Smooth muscle cell (in vitro differentiated cells): ENCODE data around the gene ARHGAP12. TPM values are rescaled to one million over a fixed set of nuclear protein-coding genes. Genes with fewer than 3 reads are reported as not detected.
A peak's percentile ranks its signal among the peaks of the same experiment; 100 is the strongest.

Source experiments
- DNase-seq: peaks from one replicate; lab custom pipeline; 2025; ENCODE audit not compliant: unreplicated experiment; lab: John Stamatoyannopoulos, UW
- H2AFZ ChIP-seq: fragments of 200-600 bp; sonication (generic); 2 replicates; pipeline ENCODE4 v1.6.0; 2016; ENCODE audit warnings: antibody characterized with exemption, low read depth, mild to moderate bottlenecking
- H3F3A ChIP-seq: fragments of 200-600 bp; sonication (generic); 2 replicates; pipeline ENCODE4 v1.6.0; 2017; ENCODE audit warnings: antibody characterized with exemption, low read depth
- H3K27ac ChIP-seq: fragments of 200-600 bp; sonication (generic); 2 replicates; pipeline ENCODE4 v1.5.1; 2016; ENCODE audit warnings: low read depth, mild to moderate bottlenecking
- H3K27me3 ChIP-seq: fragments of 200-600 bp; sonication (generic); 2 replicates; pipeline ENCODE4 v1.6.1; 2016; ENCODE audit warnings: low read depth, mild to moderate bottlenecking
- H3K36me3 ChIP-seq: fragments of 200-600 bp; sonication (generic); 2 replicates; pipeline ENCODE4 v1.5.1; 2016; ENCODE audit warnings: low read depth
- H3K4me1 ChIP-seq: fragments of 200-600 bp; sonication (generic); 2 replicates; pipeline ENCODE4 v1.5.1; 2016; ENCODE audit warnings: low read depth
- H3K4me2 ChIP-seq: fragments of 200-600 bp; sonication (generic); 2 replicates; pipeline ENCODE4 v1.6.0; 2016; ENCODE audit warnings: mild to moderate bottlenecking
- H3K4me3 ChIP-seq: fragments of 200-600 bp; sonication (generic); 2 replicates; pipeline ENCODE4 v1.5.1; 2016; ENCODE audit warnings: mild to moderate bottlenecking
- H3K79me2 ChIP-seq: fragments of 200-600 bp; sonication (generic); 2 replicates; pipeline ENCODE4 v1.6.0; 2016; ENCODE audit warnings: low read depth, mild to moderate bottlenecking
- H3K9ac ChIP-seq: fragments of 200-600 bp; sonication (generic); 2 replicates; pipeline ENCODE4 v1.6.0; 2016; ENCODE audit warnings: low read depth
- H3K9me3 ChIP-seq: fragments of 200-600 bp; sonication (generic); replicated peaks from 2 replicates; pipeline ENCODE4 v1.5.1; 2016; ENCODE audit warnings: low read depth
- H4K20me1 ChIP-seq: fragments of 200-600 bp; sonication (generic); 2 replicates; pipeline ENCODE4 v1.6.0; 2016; ENCODE audit warnings: low read depth
- WGBS: methylation state at CpG from one replicate; pipeline ENCODE4 v1.1.7; 2016; ENCODE audit warnings: low lambda C conversion rate; 5-methylcytosine and 5-hydroxymethylcytosine counted together
- polyA plus RNA-seq: library from polyadenylated mRNA; unstranded; fragments of >200 nt; fragmentation: Nextera tagmentation; extraction: Ambion mirVana; gene quantifications from 2 replicates; pipeline ENCODE4 v1.2.1, GENCODE V29; 2016
- total RNA-seq: library from RNA; depleted of rRNA; stranded (reverse); fragments of >200 nt; gene quantifications from 2 replicates; pipeline ENCODE4 v1.2.3, GENCODE V29; 2014
- TF ChIP-seq, protein P1 (sequence below): fragments of 200-600 bp; sonication (generic); IDR thresholded peaks from 2 replicates; pipeline ENCODE4 v1.5.1; 2017; ENCODE audit warnings: borderline replicate concordance, mild to moderate bottlenecking, antibody characterized with exemption; ENCODE audit not compliant: insufficient read depth, poor library complexity, severe bottlenecking

The ARHGAP12 gene
- total and polyA plus RNA-seq, 2 experiments from 2014 or later = 14.5 to 46.2 TPM

DNA sequence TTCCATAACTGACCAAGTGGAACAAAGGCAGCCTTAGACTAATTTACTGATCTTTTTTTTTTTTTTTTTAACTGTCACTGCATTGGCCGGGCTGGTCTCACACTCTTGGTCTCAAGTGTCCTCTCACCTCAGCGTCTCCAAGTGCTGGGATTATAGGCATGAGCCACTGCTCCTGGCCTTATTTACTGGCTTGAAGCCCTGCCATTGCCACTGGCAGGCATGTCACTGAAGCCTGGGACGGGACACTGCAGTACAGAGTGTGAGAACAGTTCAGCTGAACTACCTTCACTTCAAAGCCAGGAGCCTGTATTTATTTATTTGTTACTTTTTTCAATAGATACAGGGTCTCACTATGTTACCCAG lies 15.4 kb upstream of the ARHGAP12 start:
- Histone ChIP-seq H3K79me2 (no peaks in the 10 kb centered on the region), H2AFZ (no peak overlapping the region), H3K4me1 (peaks cover 15% of the 10 kb centered on the region), H3K4me3 (no peak overlapping the region), H3K27me3 (no peaks in the 10 kb centered on the region), H3K36me3 (no peaks in the 10 kb centered on the region), H3F3A (peaks cover 12% of the 10 kb centered on the region), H3K9me3 (no peaks in the 10 kb centered on the region), H3K9ac (no peak overlapping the region), H3K4me2 (no peak overlapping the region), H4K20me1 (no peaks in the 10 kb centered on the region), H3K27ac (peak overlapping the region; percentile 50)
- TF ChIP-seq, protein P1, sequence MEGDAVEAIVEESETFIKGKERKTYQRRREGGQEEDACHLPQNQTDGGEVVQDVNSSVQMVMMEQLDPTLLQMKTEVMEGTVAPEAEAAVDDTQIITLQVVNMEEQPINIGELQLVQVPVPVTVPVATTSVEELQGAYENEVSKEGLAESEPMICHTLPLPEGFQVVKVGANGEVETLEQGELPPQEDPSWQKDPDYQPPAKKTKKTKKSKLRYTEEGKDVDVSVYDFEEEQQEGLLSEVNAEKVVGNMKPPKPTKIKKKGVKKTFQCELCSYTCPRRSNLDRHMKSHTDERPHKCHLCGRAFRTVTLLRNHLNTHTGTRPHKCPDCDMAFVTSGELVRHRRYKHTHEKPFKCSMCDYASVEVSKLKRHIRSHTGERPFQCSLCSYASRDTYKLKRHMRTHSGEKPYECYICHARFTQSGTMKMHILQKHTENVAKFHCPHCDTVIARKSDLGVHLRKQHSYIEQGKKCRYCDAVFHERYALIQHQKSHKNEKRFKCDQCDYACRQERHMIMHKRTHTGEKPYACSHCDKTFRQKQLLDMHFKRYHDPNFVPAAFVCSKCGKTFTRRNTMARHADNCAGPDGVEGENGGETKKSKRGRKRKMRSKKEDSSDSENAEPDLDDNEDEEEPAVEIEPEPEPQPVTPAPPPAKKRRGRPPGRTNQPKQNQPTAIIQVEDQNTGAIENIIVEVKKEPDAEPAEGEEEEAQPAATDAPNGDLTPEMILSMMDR = no peak
- WGBS = 91% methylated on average over 3 of the region's 3 CpGs
- DNase-seq = no peak

DNA sequence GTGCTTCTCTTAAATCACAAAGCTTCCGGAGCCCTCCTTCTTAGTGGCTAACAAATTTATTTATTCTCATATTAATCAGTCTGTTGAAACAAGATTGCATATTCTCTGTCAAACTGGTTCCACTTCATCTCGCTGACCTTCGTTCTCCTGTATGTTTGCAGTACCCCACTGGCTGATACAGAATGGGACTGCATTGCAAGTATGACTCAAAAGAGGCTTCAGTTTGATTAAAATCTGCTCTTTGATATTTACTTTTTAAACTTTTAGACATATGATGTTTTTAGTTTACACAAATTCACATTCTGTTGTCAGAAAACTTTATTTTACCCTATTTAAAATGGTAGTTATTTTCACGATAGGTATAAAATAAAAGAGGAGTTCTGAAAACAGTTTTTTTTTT lies 14.3 kb upstream of the ARHGAP12 start:
- DNase-seq = no peak
- WGBS = 88% methylated on average over 4 of the region's 4 CpGs
- TF ChIP-seq, protein P1 = no peak

DNA sequence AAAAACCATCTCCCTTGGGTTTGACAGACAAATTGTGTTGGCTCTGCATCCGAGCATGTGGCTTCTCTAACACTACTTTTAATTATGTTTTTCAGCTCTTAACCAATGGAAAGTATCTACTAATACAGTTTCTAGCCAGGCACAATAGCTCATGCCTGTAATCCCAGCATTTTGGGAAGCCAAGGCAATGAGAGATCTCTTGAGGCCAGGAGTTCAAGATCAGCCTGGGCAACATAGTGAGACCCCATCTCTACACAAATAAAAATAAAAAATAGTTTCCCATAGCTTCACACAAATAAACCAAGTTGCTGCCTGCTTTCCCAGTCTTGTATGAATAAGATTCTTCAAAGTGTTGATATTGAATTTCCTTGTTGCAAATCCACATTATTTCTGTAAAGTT lies 13.8 kb upstream of the ARHGAP12 start:
- WGBS = 96% methylated on average over 1 of the region's 1 CpG
- Histone ChIP-seq H3K9ac (no peak overlapping the region), H3K27me3 (no peaks in the 10 kb centered on the region), H3K79me2 (no peaks in the 10 kb centered on the region), H3K27ac (no peak overlapping the region), H3K9me3 (no peaks in the 10 kb centered on the region), H3K4me2 (no peak overlapping the region), H3K36me3 (no peaks in the 10 kb centered on the region), H3K4me3 (no peak overlapping the region), H2AFZ (no peak overlapping the region), H3K4me1 (peaks cover 15% of the 10 kb centered on the region), H4K20me1 (no peaks in the 10 kb centered on the region), H3F3A (peaks cover 12% of the 10 kb centered on the region)
- DNase-seq = no peak
- TF ChIP-seq, protein P1 = no peak

More for the DNA sequence above, 14.3 kb upstream of the ARHGAP12 start:
- Histone ChIP-seq H3K4me2 (no peak overlapping the region), H3K9me3 (no peaks in the 10 kb centered on the region), H2AFZ (no peak overlapping the region), H3F3A (peaks cover 12% of the 10 kb centered on the region), H3K36me3 (no peaks in the 10 kb centered on the region), H3K4me1 (peaks cover 15% of the 10 kb centered on the region), H3K4me3 (no peak overlapping the region), H3K27me3 (no peaks in the 10 kb centered on the region), H3K9ac (no peak overlapping the region), H4K20me1 (no peaks in the 10 kb centered on the region), H3K27ac (no peak overlapping the region), H3K79me2 (no peaks in the 10 kb centered on the region)

DNA sequence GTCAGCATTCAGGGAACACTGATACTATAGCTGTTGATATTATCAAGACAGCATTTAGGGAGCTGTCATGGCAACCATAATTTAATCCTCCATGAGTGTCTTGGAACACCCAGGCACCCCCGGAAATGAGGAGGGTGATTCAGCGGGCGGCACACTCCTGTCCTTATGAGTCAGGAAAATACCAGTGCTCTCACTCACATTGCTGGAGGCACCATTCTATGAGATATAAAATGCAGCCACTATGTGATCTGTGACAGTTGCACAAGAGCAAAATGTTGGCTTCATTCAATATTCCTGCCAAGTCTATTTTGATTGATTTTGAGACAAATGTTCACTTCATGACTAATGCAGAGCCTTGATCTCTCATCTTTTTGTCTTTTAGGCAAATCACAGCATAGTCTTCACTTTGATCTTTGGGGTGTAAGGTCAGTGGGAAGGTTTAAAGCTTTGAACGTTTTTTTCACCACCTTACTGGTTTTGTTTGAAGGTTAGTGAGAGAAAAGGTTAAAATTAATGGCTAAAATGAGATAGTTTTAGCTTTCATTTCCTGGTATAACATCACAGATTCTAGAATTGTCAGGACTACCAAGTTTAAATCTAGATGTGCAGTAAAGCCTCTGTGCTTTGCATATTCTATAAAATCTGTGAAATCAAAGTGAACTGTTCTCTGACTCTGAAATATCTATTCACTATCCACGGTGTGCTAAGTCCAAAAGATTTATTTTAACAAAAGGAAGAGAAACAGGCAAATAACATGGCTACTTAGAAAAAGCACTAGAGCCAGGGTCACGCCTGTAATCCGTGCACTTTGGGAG lies 12.4 kb upstream of the ARHGAP12 start:
- TF ChIP-seq, protein P1 = no peak
- peak overlapping the region; percentile 88 for H3K9ac ChIP-seq
- peak overlapping the region; percentile 98 for H3K27ac ChIP-seq
- DNase-seq = peak; percentile 12
- no peaks in the 10 kb centered on the region for H3K27me3 ChIP-seq
- no peak overlapping the region for H2AFZ ChIP-seq
- no peaks in the 10 kb centered on the region for H3K9me3 ChIP-seq
- H3K36me3 ChIP-seq = no peaks in the 10 kb centered on the region
- H3K4me1 ChIP-seq = peaks cover 15% of the 10 kb centered on the region
- WGBS = 42% methylated on average over 7 of the region's 7 CpGs
- no peaks in the 10 kb centered on the region for H3K79me2 ChIP-seq
- no peak overlapping the region for H3K4me3 ChIP-seq
- peaks cover 12% of the 10 kb centered on the region for H3F3A ChIP-seq
- H3K4me2 ChIP-seq = peak overlapping the region; percentile 79
- H4K20me1 ChIP-seq = no peaks in the 10 kb centered on the region
